ENCODE measurements around the gene MOCS1.
"Not testable (repeated sequence)": the region's sequence is repeated elsewhere in the genome, so short reads cannot be mapped to it uniquely, and the experiment has no call there.

MOCS1 gene

GRCh38 chr6:39978240-39978639, 44.0 kb upstream of the MOCS1 start:
- H3K4me3 ChIP-seq (ENCODE audit: control insufficient read depth in 1 of 7, extremely low read depth in 1 of 7, insufficient read depth in 4 of 7, low read depth in 2 of 7, low read length in 6 of 7): no peak overlapping the region
- ChIA-PET CTCF (interaction anchor here (1.1 kb wide), 2 partner anchors 108 to 934 kb away, joined by 3 to 4 read pairs; no protein-coding TSS in a partner anchor), POLR2A (interaction anchor here (0.7 kb wide), 1 partner anchor 436 kb away, joined by 3 read pairs; no protein-coding TSS in a partner anchor)
- H3K27ac ChIP-seq (ENCODE audit: insufficient read depth in 1 of 2, low read depth in 1 of 2, low read length in 2 of 2, poor library complexity in 1 of 2, severe bottlenecking in 2 of 2): no peak overlapping the region
- no peaks in the 10 kb centered on the region for H3K36me3 ChIP-seq (ENCODE audit: control insufficient read depth in 4 of 4, insufficient read depth in 4 of 4, low read length in 3 of 4)
- peaks cover 0 to 9% (median 0%) of the 10 kb centered on the region in 5 experiments for H3K27me3 ChIP-seq (replicated peaks in 2 of 5; ENCODE audit: control insufficient read depth in 4 of 5, insufficient read depth in 5 of 5, low read length in 4 of 5)
- WGBS (ENCODE audit: insufficient coverage): 68% methylated on average over 1 of the region's 1 CpG
- H3K9me3 ChIP-seq (ENCODE audit: control extremely low read depth in 1 of 5, control insufficient read depth in 4 of 5, insufficient read depth in 2 of 5, low read depth in 1 of 5, low read length in 4 of 5): no peaks in the 10 kb centered on the region
- DNase-seq: no peak
- H3K4me1 ChIP-seq (ENCODE audit: control extremely low read depth in 1 of 4, control insufficient read depth in 4 of 4, insufficient read depth in 4 of 4, low read length in 3 of 4): peaks cover 0 to 6% (median 0%) of the 10 kb centered on the region in 4 experiments

GRCh38 chr6:39973661-39974060, 39.4 kb upstream of the MOCS1 start:
- no peak for DNase-seq
- 93% methylated on average over 3 of the region's 3 CpGs for WGBS (ENCODE audit: insufficient coverage)
- POLR2A ChIA-PET: no interaction called here
- Histone ChIP-seq H3K9me3 (ENCODE audit: control extremely low read depth in 1 of 5, control insufficient read depth in 4 of 5, insufficient read depth in 2 of 5, low read depth in 1 of 5, low read length in 4 of 5) (no peaks in the 10 kb centered on the region), H3K4me3 (ENCODE audit: control insufficient read depth in 1 of 7, extremely low read depth in 1 of 7, insufficient read depth in 4 of 7, low read depth in 2 of 7, low read length in 6 of 7) (no peak overlapping the region), H3K27ac (ENCODE audit: insufficient read depth in 1 of 2, low read depth in 1 of 2, low read length in 2 of 2, poor library complexity in 1 of 2, severe bottlenecking in 2 of 2) (no peak overlapping the region), H3K4me1 (ENCODE audit: control extremely low read depth in 1 of 4, control insufficient read depth in 4 of 4, insufficient read depth in 4 of 4, low read length in 3 of 4) (no peaks in the 10 kb centered on the region), H3K36me3 (ENCODE audit: control insufficient read depth in 4 of 4, insufficient read depth in 4 of 4, low read length in 3 of 4) (no peaks in the 10 kb centered on the region), H3K27me3 (replicated peaks in 2 of 5; ENCODE audit: control insufficient read depth in 4 of 5, insufficient read depth in 5 of 5, low read length in 4 of 5) (peaks cover 0 to 23% (median 0%) of the 10 kb centered on the region in 5 experiments)
- CTCF ChIA-PET: interaction anchor here (1.0 to 1.5 kb wide), 2 partner anchors 9 kb away, joined by 3 to 4 read pairs; no protein-coding TSS in a partner anchor

GRCh38 chr6:39972717-39973116, 38.5 kb upstream of the MOCS1 start:
- POLR2A ChIA-PET; H3K4me1 ChIP-seq (ENCODE audit: control extremely low read depth in 1 of 4, control insufficient read depth in 4 of 4, insufficient read depth in 4 of 4, low read length in 3 of 4); DNase-seq; H3K36me3 ChIP-seq (ENCODE audit: control insufficient read depth in 4 of 4, insufficient read depth in 4 of 4, low read length in 3 of 4); H3K4me3 ChIP-seq (ENCODE audit: control insufficient read depth in 1 of 7, extremely low read depth in 1 of 7, insufficient read depth in 4 of 7, low read depth in 2 of 7, low read length in 6 of 7); CTCF ChIA-PET; H3K9me3 ChIP-seq (ENCODE audit: control extremely low read depth in 1 of 5, control insufficient read depth in 4 of 5, insufficient read depth in 2 of 5, low read depth in 1 of 5, low read length in 4 of 5); H3K27ac ChIP-seq (ENCODE audit: insufficient read depth in 1 of 2, low read depth in 1 of 2, low read length in 2 of 2, poor library complexity in 1 of 2, severe bottlenecking in 2 of 2): not testable (repeated sequence)
- WGBS (ENCODE audit: insufficient coverage): 100% methylated on average over 1 of the region's 1 CpG
- peaks cover 0 to 23% (median 0%) of the 10 kb centered on the region in 5 experiments for H3K27me3 ChIP-seq (replicated peaks in 2 of 5; ENCODE audit: control insufficient read depth in 4 of 5, insufficient read depth in 5 of 5, low read length in 4 of 5)

- H3K27ac ChIP-seq (ENCODE audit: insufficient read depth in 1 of 2, low read depth in 1 of 2, low read length in 2 of 2, poor library complexity in 1 of 2, severe bottlenecking in 2 of 2); DNase-seq; H3K9me3 ChIP-seq (ENCODE audit: control extremely low read depth in 1 of 5, control insufficient read depth in 4 of 5, insufficient read depth in 2 of 5, low read depth in 1 of 5, low read length in 4 of 5); H3K36me3 ChIP-seq (ENCODE audit: control insufficient read depth in 4 of 4, insufficient read depth in 4 of 4, low read length in 3 of 4); POLR2A ChIA-PET; H3K4me3 ChIP-seq (ENCODE audit: control insufficient read depth in 1 of 7, extremely low read depth in 1 of 7, insufficient read depth in 4 of 7, low read depth in 2 of 7, low read length in 6 of 7); CTCF ChIA-PET; H3K4me1 ChIP-seq (ENCODE audit: control extremely low read depth in 1 of 4, control insufficient read depth in 4 of 4, insufficient read depth in 4 of 4, low read length in 3 of 4): not testable (repeated sequence)
- WGBS (ENCODE audit: insufficient coverage): 97% methylated on average over 3 of the region's 5 CpGs
- H3K27me3 ChIP-seq (replicated peaks in 2 of 5; ENCODE audit: control insufficient read depth in 4 of 5, insufficient read depth in 5 of 5, low read length in 4 of 5): peaks cover 0 to 17% (median 2%) of the 10 kb centered on the region in 5 experiments
Measured at GRCh38 chr6:39971131-39971530, 36.9 kb upstream of the MOCS1 start.

- Histone ChIP-seq H3K4me1 (ENCODE audit: control extremely low read depth in 1 of 4, control insufficient read depth in 4 of 4, insufficient read depth in 4 of 4, low read length in 3 of 4) (no peaks in the 10 kb centered on the region), H3K27me3 (replicated peaks in 2 of 5; ENCODE audit: control insufficient read depth in 4 of 5, insufficient read depth in 5 of 5, low read length in 4 of 5) (peaks cover 2 to 14% (median 4%) of the 10 kb centered on the region in 5 experiments), H3K9me3 (ENCODE audit: control extremely low read depth in 1 of 5, control insufficient read depth in 4 of 5, insufficient read depth in 2 of 5, low read depth in 1 of 5, low read length in 4 of 5) (no peaks in the 10 kb centered on the region), H3K4me3 (ENCODE audit: control insufficient read depth in 1 of 7, extremely low read depth in 1 of 7, insufficient read depth in 4 of 7, low read depth in 2 of 7, low read length in 6 of 7) (no peak overlapping the region), H3K36me3 (ENCODE audit: control insufficient read depth in 4 of 4, insufficient read depth in 4 of 4, low read length in 3 of 4) (no peaks in the 10 kb centered on the region), H3K27ac (ENCODE audit: insufficient read depth in 1 of 2, low read depth in 1 of 2, low read length in 2 of 2, poor library complexity in 1 of 2, severe bottlenecking in 2 of 2) (no peak overlapping the region)
- no peak for DNase-seq
- ChIA-PET POLR2A (no interaction called here), CTCF (no interaction called here)
- no CpG with 5 or more reads among the region's 2 CpGs for WGBS (ENCODE audit: insufficient coverage)
Measured at GRCh38 chr6:39965751-39966150, 31.5 kb upstream of the MOCS1 start.

- no peaks in the 10 kb centered on the region for H3K9me3 ChIP-seq (ENCODE audit: control extremely low read depth in 1 of 5, control insufficient read depth in 4 of 5, insufficient read depth in 2 of 5, low read depth in 1 of 5, low read length in 4 of 5)
- WGBS (ENCODE audit: insufficient coverage): no CpG with 5 or more reads among the region's 2 CpGs
- no peak for DNase-seq
- H3K4me1 ChIP-seq (ENCODE audit: control extremely low read depth in 1 of 4, control insufficient read depth in 4 of 4, insufficient read depth in 4 of 4, low read length in 3 of 4): no peaks in the 10 kb centered on the region
- ChIA-PET POLR2A (no interaction called here), CTCF (interaction anchor here (1.1 kb wide), 1 partner anchor 10 kb away, joined by 3 read pairs; no protein-coding TSS in a partner anchor)
- no peak overlapping the region for H3K27ac ChIP-seq (ENCODE audit: insufficient read depth in 1 of 2, low read depth in 1 of 2, low read length in 2 of 2, poor library complexity in 1 of 2, severe bottlenecking in 2 of 2)
- peaks cover 2 to 7% (median 4%) of the 10 kb centered on the region in 5 experiments for H3K27me3 ChIP-seq (replicated peaks in 2 of 5; ENCODE audit: control insufficient read depth in 4 of 5, insufficient read depth in 5 of 5, low read length in 4 of 5)
- H3K4me3 ChIP-seq (ENCODE audit: control insufficient read depth in 1 of 7, extremely low read depth in 1 of 7, insufficient read depth in 4 of 7, low read depth in 2 of 7, low read length in 6 of 7): no peak overlapping the region
- H3K36me3 ChIP-seq (ENCODE audit: control insufficient read depth in 4 of 4, insufficient read depth in 4 of 4, low read length in 3 of 4): no peaks in the 10 kb centered on the region
Measured at GRCh38 chr6:39964530-39964929, 30.3 kb upstream of the MOCS1 start.

GRCh38 chr6:39964094-39964493, 29.8 kb upstream of the MOCS1 start:
- H3K9me3 ChIP-seq (ENCODE audit: control extremely low read depth in 1 of 5, control insufficient read depth in 4 of 5, insufficient read depth in 2 of 5, low read depth in 1 of 5, low read length in 4 of 5): no peaks in the 10 kb centered on the region
- H3K36me3 ChIP-seq (ENCODE audit: control insufficient read depth in 4 of 4, insufficient read depth in 4 of 4, low read length in 3 of 4): no peaks in the 10 kb centered on the region
- H3K27ac ChIP-seq (ENCODE audit: insufficient read depth in 1 of 2, low read depth in 1 of 2, low read length in 2 of 2, poor library complexity in 1 of 2, severe bottlenecking in 2 of 2): no peak overlapping the region
- WGBS (ENCODE audit: insufficient coverage): 72% methylated on average over 5 of the region's 6 CpGs
- CTCF ChIA-PET: no interaction called here
- no peak for DNase-seq
- H3K4me1 ChIP-seq (ENCODE audit: control extremely low read depth in 1 of 4, control insufficient read depth in 4 of 4, insufficient read depth in 4 of 4, low read length in 3 of 4): no peaks in the 10 kb centered on the region
- no peak overlapping the region for H3K4me3 ChIP-seq (ENCODE audit: control insufficient read depth in 1 of 7, extremely low read depth in 1 of 7, insufficient read depth in 4 of 7, low read depth in 2 of 7, low read length in 6 of 7)
- H3K27me3 ChIP-seq (replicated peaks in 2 of 5; ENCODE audit: control insufficient read depth in 4 of 5, insufficient read depth in 5 of 5, low read length in 4 of 5): peaks cover 2 to 9% (median 4%) of the 10 kb centered on the region in 5 experiments
- POLR2A ChIA-PET: no interaction called here

Data from common myeloid progenitor, CD34-positive (primary cell).